NOMO-1 treated with DMSO at 0.1 percent for 48 hours (cell line): ENCODE data around the gene OR2T34.
"Not testable (repeated sequence)": the region's sequence is repeated elsewhere in the genome, so short reads cannot be mapped to it uniquely, and the experiment has no call there.

Experiments used
- DNase-seq: peaks from one replicate; lab custom pipeline; 2025; ENCODE audit not compliant: unreplicated experiment; lab: John Stamatoyannopoulos, UW

OR2T34 gene

DNA sequence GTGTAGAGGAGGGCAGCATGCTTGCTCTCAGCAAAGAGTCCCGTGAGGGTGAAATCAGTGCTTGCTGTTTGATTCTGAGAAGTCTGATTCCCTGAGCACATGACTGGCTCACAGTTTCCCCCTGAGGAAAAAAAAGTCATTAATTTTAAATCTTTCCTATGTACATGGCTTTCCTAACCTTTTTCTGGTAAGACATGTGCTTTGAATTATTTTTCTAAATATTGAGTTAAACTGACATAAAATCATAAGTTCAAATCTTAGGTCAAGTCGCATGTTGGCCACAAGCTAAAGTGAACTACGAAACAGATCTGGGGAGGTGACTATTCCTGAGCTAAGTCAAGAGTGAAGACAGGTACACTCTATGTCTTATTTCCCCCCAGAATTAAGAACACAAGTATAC lies at the start of gene OR2T34:
Gene OR2T34 (minus strand): TSS at position 101 of the 400 bp plus-strand sequence. CDS start 0 bp downstream, at position 101.
- not testable (repeated sequence) for DNase-seq

GRCh38 chr1:248622570-248623001 lies 48.0 kb upstream of the OR2T34 start:
- peak; percentile 77 for DNase-seq

DNA sequence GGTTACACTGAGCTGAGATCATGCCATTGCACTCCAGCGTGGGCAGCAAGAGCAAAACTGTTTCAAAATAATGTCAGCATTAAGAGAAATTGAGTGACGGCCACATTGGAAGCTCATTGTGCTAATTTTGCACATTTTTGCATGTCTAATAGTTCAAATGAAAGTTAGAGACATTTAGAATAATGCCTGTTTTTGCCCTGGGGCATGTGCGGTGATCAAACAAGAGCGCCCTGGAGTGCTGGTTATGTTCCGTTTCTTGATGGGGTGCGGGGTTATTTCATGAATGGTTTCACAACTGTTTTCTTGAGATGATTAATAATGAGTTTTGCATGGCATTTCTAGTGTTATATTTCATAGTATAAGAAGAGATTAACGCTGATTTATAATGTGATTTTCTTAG lies 47.2 kb upstream of the OR2T34 start:
- DNase-seq, result no peak

DNA sequence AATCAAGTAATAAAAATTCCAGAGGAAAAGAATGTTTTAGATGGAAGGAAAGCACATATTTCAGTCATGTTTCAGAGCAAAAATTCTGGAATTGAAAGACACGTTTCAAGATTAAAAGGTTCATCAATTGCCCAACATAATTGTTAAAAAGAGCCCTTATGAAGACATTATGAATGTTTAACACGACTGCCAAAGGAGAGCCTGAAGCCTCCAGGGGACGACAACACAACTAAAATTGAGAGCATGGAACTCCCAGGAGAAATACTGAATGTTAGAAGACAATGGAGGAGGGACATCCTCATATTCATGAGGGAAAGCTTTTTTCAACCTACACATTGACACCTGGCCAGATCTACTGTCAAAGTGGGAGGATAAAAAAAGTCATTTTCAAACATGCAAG lies 44.3 kb upstream of the OR2T34 start:
- peak; percentile 53 for DNase-seq

- no peak for DNase-seq
These were observed 43.6 kb upstream of the OR2T34 start for GRCh38 chr1:248618119-248618518.

DNA sequence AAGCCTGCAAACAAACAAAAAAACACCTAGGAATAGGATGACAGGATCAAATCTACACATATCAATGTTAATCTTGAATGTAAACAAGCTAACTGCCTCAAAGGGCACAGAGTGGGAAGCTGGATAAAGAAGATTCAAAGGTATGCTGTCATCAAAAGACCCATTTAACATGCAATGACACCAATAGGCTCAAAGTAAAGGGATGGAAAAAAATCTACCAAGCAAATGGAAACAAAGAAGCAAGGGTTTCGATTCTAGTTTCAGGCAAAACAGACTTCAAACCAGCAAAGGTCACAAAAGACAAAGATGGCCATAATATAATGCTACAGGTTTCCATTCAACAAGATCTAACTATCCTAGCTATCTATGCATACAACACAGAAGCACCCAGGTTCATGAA lies 39.2 kb upstream of the OR2T34 start:
- no peak for DNase-seq

DNA sequence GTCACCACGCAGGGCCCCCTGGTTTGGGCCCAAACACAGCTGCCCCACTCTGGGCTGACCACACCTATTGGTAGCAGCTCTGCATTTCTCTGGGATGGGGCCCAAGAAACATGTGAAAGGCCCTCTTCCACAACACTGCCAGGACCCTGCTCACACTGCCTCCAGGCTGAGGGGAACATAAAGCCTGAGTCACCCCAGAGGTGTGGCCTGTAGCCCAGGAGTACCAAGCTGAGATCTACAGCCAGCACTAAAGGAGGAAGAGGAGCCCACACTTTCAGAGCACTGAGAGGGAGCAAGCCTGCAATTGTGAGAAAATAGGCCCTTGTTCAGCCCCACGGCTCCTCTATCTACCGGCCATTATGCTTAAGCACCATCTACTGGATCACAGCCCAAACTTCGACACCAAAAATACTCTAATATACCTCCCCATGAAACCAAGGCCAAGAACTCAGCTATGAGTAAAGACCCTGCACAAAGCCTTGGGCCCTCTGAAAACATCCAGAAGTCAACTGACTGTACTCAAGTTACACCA lies 37.4 kb upstream of the OR2T34 start:
- no peak for DNase-seq

DNA sequence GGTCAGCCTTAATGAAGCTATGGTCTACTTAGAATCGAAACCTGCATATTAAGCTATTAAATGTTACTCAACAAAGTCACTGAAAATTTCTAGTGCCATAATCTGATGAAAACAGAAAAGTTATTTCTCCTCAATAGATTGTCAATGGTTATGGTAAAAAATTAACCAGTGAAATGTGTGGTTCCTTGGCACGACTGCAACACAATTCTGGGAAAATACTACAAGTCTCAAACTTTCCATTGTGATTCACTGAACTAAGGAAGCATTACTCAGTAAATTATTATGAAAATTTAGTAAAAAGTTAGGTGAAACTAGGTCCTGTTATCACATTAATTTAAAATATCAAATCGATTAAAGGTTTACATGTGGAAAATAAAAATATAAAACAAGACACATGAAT lies 35.7 kb upstream of the OR2T34 start:
- no peak for DNase-seq

- no peak for DNase-seq
These were observed 24.8 kb upstream of the OR2T34 start for GRCh38 chr1:248599396-248599795.

DNA sequence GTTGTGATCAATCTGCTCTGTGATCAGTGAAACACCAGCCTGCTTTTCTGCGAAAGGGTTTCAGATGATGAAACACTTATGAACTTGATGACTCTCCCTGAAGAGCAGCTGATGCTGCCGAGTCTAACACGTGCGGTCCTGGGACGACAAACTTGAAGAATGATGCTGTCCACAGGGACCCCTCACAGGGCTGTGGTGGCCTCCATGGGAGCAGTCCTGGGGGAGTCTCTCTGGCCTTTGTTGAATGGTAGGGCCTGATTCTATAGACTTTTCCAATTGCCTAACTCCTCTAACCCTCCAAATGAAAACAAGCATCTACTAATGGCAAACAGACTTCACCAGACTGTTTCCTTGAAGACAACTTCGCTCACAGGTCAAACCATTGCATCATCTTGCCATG lies 23.0 kb upstream of the OR2T34 start, which contains the start of gene OR2T10:
Gene OR2T10 (minus strand): TSS at position 112 of the 400 bp plus-strand sequence. CDS start 3,932 bp downstream, outside the sequence.
- no peak for DNase-seq

DNA sequence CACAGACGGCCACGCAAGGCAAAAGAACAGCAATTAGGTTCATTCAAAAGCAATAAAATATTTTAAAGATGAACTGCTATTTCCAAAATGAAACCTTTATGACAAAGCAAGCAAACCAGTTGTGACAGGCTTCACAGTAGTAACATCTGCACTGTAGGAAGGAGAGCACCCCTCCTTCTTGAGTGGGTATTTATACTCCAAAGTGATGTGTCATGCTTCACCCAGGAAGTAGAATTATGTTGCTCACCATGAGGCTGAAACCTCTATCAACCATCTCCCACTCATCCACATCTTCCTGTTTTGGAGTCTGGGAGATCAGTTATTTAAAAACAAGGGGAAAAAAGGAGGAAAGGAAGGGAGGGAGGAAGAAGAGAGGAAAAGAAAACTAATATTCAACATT lies 22.1 kb upstream of the OR2T34 start:
- no peak for DNase-seq

DNA sequence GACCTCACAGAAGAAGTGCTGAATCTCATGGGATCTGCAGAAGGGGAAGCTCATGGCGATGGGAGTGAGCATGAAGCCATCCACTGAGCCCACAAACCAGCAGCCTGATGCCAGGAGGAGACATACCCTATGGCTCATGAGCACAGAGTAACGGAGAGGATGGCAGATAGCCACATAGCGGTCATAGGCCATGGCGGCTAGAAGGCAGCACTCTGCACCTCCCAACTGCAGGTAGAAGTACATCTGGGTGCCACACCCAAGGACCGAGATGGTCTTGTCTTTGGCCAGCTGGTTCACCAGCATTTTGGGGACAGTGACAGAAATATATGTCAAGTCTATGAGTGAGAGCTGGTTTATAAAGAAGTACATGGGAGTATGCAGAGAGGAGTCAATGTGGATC lies 18.7 kb upstream of the OR2T34 start:
- no peak for DNase-seq

DNA sequence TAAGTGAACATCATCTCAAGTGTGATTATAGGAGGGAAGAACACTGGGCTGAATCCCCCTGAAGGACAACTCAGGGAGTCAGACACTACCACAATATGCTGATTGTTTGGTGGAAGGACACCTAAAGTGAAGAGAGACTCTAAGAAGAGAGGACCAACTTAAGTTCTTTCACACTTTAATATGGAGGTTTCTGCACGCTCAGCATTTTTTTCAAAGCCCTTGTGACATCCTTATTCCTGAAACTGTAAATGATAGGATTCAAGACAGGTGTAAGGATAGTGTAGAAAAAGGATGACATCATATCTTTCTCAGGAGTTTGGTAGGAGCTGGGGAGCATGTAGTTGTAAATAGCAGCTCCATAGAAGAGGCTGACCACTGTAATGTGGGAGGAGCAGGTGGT lies 18.1 kb upstream of the OR2T34 start:
- DNase-seq, result no peak

DNA sequence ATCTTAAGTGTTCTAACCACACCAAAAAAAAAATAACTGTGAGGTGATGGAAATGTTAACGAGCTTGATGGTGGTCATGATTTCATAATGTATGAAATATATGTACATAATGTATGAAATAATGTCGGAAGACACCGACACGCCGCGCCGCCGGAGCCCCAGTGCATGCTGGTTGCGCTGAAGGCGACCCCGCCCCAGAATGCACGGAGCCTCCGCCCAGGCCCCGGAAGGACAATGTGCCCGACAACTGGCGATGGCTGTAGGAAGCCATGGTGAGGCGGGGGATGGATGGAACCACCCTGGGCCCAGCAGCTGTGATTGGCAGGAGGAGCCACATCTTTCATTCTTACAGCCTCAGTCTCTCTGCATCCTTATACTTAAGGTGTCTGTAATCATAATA lies 15.5 kb upstream of the OR2T34 start:
- no peak for DNase-seq

- no peak for DNase-seq
These were observed 14.8 kb upstream of the OR2T34 start for GRCh38 chr1:248589334-248589733.

DNA sequence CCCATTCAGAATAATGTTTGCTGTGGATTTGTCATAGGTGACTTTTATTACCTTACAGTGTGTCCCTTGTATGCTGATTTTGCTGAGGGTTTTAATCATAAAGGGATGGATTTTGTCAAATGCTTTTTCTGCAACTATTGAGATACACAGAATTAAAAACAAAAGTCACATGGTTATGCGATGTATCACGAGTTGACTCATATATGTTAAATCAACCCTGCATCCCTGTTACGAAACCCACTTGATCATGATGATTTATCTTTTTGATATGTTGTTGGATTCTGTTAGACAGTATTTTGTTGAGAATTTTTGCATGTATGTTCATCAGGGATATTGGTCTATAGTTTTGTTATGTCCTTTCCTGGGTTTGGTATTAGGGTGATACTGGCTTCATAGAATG lies 10.7 kb upstream of the OR2T34 start:
- no peak for DNase-seq

GRCh38 chr1:248576260-248576980 lies 1.9 kb upstream of the OR2T34 start:
- DNase-seq, result no peak

GRCh38 chr1:248573856-248574255 lies 701 bp downstream of the OR2T34 start:
- not testable (repeated sequence) for DNase-seq

- DNase-seq, result not testable (repeated sequence)
These were observed 2.5 kb downstream of the OR2T34 start for GRCh38 chr1:248572049-248572448.

DNA sequence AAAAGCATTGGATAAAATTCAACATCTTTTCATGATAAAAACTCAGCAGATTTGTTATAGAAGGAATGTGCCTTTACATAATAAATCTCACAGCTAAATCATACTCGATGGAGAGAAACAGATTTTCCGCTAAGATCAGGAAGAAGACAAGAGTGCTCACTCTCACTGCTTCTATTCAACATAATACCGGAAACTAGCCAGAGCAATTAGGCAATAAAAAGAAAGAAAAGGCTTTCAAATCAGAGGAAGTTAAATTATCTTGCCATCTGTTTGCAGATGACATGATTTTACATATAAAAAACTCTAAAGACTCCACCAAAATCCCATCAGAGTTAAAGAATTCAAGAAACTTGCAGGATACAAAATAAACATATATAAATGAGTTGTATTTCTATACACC lies 3.7 kb downstream of the OR2T34 start:
- DNase-seq, result peak; percentile 47

- DNase-seq, result peak; percentile 66
These were observed 5.5 kb downstream of the OR2T34 start for GRCh38 chr1:248569049-248569448.

GRCh38 chr1:248565530-248566373 lies 8.8 kb downstream of the OR2T34 start:
- DNase-seq, result not testable (repeated sequence)
